ENCODE data around the gene LMOD3.

DNA sequence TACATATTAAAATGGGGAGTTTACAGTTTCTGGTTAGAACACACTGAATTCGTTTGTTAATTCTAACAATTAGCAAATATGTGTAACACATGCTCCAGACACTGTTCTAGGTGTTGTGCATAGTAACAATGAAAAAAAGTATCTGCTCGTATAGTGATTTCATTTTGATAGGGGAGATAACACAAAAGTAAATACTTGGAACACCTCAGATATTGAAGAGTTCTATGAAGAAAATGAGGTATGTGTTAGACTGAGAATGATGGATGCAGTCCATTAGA, 63.5 kb downstream of the LMOD3 start:
- TF ChIP-seq, protein P1, sequence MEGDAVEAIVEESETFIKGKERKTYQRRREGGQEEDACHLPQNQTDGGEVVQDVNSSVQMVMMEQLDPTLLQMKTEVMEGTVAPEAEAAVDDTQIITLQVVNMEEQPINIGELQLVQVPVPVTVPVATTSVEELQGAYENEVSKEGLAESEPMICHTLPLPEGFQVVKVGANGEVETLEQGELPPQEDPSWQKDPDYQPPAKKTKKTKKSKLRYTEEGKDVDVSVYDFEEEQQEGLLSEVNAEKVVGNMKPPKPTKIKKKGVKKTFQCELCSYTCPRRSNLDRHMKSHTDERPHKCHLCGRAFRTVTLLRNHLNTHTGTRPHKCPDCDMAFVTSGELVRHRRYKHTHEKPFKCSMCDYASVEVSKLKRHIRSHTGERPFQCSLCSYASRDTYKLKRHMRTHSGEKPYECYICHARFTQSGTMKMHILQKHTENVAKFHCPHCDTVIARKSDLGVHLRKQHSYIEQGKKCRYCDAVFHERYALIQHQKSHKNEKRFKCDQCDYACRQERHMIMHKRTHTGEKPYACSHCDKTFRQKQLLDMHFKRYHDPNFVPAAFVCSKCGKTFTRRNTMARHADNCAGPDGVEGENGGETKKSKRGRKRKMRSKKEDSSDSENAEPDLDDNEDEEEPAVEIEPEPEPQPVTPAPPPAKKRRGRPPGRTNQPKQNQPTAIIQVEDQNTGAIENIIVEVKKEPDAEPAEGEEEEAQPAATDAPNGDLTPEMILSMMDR (IDR thresholded peaks at IDR 0.05): no peak
- no peak for TF ChIP-seq POLR2AphosphoS5 (IDR thresholded peaks at IDR 0.05)

Data from prostate gland (tissue), 2 donors.